Inflammatory macrophage (primary cell): Measurements from ENCODE around the gene FAT1.

Source experiments
- DNase-seq, 2 donors: peaks; one replicate each; pipeline ENCODE4 v3.0.0-alpha.2; 2020 to 2022

The FAT1 gene

DNA sequence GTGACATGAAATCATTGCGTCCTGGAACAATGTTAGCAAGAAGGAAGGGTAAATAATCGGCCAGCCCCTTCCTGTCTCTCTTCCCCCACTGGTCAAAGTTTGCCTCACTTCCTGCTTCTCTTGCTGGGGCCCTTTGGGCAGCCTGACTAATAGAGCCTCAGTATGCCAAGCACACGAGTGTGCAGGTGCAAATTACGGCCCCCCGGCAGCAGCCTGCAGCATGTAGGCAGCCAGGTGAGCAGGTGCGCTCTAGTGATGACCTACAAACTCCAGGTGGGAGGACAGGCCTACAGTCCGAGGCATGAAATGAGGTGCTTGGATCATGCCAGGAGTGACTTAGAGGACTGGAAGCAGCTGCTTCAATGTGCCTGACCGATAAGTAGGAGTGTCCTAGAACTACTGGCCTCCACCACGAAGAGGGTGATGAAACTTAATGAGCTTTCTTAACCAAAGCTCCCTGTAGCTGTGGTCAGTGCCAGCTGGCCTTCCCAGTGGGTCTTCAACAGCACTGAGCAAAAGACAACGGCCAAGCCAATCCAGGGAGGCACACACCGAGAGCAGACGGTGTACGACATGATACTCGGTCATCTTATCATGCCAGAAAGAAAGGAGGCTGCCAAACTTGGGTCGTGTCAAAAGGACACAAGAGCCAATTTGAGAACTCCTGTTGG, 26.1 kb upstream of the FAT1 start:
- no peak for DNase-seq

DNA sequence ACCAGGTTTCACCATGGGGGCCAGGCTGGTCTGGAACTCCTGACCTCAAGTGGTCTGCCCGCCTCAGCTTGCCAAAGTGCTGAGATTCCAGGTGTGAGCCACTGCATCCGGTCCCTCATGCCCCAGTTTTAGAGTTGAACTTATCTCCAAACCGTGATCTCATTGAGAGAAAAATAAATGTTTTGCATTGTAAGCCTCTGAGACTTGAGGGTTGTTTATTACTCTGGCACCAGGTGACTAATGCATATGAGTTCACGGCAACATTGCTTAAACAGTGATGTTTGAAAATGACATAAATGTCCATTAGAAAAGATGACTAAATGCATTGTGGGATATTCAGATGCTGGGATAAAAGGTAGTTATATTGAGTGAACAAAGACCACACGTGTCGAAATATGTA, 22.9 kb upstream of the FAT1 start:
- DNase-seq: no peak

DNA sequence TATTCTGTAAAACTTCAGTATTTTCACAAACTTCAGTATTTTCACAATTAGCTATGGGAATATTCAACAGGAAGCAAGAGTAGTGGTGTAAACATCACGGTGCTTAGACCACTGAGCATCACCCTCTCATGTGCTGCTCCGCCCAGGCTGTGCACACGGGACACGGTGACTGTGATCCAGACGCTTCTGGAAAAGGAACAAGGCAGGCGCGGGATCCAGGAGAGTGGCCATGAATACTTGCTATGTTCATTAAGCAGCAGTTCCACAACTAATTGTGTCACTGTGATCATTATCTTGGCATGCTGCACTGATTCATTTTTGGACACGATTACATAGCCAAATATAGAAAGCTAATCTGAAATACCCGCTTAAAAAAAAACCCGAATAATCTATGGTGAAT, 19.6 kb upstream of the FAT1 start:
- no peak for DNase-seq

DNA sequence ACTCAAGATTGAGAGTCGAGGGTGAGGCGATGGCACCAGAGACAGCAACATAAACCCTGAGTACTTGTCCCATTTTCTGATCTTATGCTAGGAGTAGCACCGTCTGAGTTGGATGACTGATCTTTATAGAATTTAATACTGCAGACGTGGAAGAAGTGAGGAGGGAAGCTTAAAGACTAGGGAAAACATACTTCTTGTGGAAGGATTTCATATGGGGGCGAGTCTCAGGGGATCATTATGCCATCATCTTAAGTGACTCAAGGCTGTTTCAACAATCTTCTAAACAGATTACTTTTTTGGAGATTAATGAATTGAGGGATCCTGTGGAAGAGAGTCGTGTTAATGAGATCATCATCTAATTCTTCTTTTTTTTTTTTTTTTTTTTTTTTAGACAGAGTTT, 17.2 kb upstream of the FAT1 start:
- DNase-seq: no peak

DNA sequence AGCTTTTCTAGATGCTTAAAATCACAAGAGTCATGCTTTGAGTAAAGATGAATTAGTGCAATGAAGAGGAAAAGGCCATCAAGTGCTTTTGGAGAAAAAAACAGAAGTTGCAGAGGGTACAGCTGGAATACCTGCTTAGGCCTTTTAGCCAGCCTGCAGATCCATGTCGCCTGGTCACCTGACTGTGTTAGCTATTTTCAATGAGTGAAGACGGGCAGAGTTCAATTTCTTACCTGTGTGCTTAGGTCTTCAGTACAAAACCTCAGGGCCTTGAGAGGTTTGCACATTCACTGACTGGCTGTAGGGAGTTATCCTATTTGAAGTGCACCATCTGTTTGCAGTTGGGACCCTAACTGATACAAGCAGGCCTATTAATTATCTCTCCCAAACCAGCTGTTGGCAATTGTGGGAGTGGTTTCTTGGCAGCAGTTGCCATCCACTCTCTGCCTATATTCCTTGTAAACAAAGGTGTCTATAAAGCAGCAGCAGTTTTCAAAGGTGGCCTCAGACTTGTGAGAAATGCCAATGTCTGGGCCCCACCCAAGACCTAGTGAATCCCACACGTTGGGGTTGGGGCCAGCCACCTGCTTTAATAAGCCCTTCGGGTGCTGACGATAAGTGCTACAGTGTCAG, 16.3 kb upstream of the FAT1 start:
- no peak for DNase-seq

DNA sequence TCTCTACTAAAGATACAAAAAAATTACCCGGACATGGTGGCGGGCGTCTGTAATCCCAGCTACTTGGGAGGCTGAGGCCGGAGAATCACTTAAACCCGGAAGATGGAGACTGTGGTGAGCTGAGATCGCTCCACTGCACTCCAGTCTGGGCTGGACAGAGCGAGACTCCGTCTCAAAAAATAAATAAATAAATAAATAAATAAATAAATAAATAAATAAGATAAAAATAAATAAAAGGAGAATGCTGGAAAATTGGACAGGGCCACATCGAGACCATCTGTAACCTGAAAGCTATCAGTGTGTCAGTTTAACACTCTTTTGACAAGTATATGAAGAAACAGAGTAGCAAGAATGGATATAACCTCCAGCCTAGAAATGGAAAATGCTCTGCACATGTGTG, 15.7 kb upstream of the FAT1 start:
- no peak for DNase-seq

DNA sequence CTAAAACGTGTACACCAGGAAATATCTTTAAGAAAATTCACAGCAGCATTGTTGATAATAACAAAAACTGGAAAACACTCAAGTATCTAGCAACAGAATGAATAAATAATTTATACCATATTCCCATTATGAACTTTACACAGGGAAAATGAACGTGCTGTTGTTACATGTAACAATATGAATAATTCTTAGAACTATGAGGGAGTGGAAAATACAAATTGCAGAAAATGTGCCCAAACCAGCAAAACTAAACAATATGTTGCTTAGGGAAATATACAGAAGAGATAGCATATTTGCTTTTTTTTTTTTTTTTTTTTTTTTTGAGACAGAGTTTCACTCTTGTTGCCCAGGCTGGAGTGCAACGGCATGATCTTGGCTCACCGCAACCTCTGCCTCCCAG, 14.8 kb upstream of the FAT1 start:
- no peak for DNase-seq

DNA sequence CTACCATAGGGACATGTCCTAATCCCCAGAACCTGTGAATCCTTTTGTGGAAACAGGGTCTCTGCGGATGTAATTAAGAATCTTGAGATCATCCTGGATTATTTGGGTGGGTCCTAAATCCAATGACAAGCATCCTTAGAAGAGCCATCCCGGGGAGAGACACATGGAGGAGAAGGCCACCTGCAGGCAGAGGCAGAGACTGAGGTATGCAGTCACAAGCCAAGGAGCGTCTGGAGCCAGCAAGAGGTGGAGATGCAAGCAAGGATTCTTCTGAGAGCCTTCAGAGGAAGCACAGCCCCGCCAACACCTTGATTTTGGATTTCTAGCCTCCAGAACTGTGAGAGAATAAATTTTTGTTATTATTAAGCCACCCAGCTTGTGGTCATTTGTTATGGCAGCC, 13.8 kb upstream of the FAT1 start:
- DNase-seq: no peak

DNA sequence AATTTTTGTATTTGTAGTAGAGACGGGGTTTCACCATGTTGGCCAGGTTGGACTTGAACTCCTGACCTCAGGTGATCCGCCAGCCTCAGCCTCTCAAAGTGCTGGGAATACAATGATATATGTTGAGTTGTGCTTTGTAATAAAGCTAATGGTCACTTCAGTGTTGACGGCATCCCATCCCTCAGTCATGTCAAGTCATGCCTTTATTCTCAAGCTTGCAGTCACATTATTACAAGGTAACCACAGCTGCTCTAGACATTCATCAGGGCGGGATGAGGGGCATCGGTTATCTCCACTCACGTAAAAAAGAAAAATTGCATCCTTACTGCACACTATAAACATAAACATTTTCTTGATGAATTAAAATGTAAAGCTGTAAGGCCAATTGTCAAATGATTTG, 12.8 kb upstream of the FAT1 start:
- no peak for DNase-seq

DNA sequence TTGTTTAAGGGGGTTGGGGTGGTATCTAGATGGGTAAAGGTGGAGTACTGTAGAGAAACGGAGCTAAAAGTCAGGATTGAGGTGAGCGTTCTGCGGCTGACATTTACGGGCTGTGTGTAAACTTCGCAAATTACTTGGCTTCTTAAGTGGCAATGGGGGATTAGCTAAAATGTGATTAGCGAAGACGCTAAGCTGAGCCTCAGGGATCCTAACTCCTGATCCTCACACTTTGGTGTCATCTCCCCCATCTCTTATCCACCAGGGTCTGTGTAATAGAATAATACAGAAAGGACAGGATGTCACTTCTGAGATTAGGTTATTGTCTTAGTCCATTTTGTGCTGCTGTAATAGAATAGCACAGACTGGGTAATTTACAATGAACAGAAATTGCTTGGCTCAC, 10.6 kb upstream of the FAT1 start:
- DNase-seq: no peak

DNA sequence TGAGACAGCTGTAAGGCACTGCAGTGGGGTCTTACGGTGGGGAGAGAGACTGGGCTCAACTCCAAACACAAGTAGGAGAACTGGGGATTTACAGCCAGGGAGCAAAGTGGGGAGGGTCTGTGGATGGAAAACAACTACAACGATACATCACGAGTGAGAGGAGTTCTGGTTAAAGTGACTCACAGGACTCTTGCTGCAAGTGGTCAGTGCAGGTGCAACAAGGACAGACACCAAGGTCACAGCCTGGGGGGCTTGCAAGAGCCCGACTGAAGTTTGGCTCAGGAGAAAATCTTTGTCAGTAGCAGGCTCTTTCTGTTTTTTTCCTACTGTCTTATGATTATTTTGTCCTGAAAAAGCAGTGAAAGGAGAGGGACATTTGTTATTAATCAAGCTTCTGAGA, 10.1 kb upstream of the FAT1 start:
- no peak for DNase-seq

DNA sequence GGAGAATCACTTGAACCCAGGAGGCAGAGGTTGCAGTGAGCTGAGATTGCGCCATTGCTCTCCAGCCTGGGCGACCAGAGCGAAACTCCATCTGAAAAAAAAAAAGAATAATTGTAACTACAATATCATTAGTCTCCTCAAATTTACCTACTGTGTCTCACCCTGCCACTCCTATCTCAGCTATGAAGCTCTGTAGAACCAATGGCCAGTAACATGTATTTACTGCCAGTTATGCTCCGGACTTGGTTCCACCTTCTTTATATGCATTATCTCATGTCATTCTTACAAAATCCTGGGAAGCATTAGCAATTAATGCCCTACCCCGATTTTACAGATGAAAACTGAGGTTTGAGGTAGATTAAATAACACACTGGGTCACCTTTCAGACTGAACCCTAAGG, 7.0 kb upstream of the FAT1 start:
- no peak for DNase-seq

DNA sequence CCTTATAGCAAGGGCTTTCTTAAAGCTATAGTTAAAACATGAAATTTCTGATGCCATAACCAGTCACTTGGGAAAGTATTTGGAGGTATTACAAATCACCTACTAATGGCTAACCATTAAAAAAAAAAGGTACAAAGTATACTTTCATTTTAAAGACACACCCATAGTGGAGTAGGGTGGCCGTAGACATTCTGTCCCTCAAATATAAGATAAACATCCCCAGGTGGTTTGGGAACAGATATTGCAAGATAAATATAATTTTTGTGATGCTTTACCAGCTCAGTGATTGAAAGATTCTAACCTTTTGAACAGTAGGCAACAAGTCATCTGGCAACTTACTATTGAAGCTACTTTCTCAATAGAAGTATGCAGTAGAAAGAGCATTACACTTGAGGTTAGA, 6.2 kb upstream of the FAT1 start:
- DNase-seq: no peak

DNA sequence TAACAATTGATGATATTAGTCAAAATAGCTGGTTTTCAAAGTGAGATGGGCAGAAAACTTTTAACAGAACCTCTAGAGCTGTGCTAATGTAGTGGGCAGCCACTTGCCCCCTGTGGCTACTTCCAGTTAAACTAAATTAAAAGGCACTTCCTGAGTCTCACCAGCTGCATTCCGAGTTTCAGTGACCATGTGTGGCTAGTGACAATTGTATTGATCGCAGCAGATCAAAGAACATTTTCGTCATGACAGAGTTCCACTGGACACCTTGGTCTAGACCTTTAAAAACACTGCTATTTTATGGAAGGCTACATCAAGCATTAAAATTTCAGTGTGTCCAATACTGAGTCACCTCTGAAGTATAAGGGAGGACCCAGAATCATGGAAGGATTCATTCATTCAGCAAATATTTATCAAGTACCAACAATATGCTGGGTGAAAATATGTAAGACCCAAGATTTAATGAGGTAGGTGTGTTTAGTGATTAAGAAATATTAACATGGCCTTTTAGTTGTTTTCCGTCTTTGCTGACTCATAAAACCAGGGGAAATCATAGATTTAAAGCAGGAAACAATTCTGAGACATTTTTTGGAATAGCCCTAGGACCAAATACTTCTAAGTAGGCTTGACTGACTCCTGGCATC, 5.1 kb upstream of the FAT1 start:
- DNase-seq: no peak

DNA sequence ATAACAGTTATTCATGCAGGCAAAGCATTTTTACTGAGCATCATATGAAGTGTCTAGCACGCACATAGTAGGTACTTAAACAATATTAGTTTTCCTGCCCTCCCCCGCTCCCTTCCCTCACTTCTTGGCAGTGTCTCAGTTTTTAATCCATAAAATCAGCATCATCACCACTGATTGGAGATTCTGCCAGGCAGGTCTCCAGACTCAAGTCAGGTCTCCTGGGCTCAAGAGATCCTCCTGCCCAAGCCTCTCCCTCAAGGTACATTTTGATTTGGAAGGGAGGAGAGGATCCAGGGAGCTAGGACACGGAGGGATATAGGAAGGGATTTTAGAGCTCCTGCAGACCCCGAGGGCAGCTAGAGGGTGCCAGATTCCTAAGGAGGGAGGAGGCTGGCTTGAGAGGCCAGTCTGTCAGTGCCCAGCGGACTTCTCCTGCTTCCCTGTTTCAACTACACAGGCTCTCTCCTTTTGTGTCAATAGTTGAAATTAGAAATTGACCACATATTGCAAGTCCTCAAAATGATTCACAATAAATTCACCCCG, 4.4 kb upstream of the FAT1 start:
- DNase-seq: no peak

DNA sequence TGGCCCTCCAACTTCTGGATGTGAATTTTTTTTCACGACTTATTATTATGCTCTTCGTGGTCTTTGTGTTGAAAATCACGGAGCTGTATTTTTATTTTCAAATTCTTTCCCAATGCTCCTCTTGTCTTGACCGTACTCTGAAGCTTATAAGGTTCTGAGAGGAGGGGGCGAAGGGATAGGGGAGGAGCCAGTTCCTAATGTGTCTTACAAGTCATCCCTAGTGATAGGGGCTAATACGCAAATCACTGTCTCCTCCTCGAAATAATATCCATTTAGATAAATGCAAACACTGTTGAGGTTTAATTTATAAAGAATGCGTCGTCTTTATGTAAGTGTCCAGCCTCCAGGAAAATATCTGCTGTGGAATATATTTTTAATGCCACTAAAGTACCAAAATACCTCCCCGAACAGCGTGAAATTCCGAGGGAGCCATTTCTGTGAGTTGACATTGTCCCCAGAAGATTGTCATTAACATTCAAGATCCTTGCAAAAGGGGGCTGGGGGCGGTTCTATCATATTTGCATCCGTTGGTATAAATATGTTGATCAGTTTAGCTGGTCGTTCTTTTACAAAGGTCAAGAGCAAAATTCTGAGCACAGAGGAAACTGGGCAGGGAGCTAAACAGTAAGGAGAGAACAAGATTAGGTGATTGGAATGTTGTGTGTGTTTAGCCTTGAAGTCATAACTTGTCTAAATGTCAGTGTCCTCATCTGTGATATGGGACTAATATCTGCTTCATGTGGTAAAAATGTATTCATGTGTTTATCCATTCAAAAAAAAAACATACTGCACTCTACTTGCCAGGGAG, 3.7 kb upstream of the FAT1 start:
- no peak for DNase-seq

DNA sequence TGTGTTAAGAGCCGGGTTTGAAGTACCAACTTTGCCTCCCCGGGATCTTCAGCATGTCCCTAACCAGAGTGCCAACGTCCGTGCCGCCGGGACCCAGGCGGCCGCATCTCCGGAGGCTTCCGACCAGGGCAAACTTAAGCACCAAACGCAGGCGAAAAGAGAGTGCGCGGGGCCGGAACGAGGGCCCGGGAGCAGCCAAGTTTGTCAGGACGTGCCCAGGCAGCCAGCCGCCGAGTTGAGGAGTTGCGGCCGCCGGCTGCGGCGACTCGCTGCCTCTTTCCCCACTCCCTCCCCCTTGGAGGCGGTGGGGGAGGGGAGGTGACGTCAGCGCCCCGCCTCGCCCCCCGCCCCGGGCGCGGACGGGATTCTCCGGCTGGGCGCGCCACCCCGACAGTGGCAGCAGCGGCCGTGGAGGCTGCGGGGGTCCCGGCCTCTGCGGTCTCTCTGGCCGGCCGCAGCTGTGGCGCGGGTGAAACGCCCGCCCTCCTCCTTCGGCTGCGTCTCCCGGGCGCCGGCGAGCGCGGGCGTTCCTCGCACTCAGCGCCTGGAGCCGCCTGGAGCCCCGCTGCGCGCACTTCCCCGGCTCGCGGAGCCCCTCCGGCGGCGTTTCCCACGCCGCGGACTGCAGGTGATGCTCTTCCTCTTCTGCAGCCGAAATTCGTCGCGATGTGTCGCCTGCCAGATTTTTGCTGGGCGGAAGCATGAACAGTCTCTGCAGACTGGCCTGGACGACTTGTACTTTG, 2.9 kb upstream of the FAT1 start:
- DNase-seq: no peak

DNA sequence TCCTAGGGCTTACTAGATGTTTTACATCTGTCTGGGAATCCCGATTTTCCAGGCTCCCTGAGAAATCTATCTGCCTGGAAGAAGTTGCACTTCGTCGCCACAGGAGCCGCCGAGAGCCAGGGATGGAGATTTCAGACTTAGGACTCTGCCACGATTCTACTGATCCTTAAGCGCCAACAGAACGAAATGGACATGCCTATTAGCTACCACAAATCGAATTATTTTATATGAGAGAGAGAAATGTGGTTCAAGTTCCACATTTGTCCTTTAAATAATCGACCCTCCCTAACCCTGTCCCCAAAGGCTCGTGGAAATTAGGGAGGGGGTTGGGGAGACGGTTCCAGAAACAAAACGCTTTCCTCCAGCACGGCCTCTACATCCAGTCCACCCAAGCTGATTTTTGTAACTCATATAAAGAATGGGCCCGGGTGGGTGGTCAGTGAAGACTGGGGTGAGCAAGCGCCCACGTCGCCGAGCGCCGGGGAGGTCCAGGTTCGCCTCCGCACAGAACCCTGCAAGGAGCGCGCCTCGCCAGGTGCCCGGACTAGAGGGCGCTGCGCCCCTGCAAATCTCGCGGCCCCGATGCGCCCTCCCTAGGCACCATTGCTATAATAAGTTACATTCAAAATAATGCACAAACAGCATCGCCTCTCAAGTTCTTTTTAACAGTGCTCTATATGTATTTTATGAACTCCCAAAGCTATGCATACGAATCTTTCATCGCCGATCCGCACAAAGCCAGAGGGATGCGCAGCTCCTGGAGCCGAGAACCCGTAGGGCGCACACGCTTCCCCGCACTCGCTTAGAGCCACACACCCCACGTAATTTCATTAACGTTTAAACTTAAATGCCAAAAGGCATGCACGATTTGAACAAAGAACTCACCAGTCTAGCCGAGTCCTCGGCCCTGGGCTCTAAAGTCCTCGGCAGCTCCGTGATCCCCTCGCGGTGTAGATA, 2.1 kb upstream of the FAT1 start:
- no peak for DNase-seq

DNA sequence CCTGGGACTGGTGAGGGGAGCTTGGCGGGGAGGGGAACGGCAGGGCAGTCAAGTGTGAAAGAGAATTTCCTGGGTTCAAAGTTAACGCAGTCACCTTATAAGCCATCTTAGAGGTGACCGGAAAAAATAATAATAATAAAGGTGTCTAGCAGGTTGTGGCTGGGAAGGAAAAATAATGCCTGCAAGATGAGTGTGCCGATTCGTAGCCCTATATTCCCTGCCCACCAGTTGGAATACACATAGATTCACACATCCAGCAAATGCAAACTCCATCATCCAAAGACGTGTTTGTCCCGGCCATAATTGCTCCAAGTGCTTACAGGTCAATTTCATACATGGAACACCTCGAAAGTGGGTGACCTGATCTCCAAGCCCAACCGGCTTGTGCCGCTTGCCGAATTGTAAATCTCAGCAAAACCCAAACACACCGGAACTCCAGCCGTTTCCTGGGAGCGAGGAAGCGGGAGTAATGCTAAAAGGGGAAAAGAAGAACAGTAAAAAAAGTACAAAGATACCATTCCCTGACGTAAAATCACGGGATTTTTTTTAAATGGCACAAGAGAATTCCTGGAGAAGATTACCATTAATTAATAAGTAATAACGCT, 1.3 kb upstream of the FAT1 start:
- DNase-seq: no peak

DNA sequence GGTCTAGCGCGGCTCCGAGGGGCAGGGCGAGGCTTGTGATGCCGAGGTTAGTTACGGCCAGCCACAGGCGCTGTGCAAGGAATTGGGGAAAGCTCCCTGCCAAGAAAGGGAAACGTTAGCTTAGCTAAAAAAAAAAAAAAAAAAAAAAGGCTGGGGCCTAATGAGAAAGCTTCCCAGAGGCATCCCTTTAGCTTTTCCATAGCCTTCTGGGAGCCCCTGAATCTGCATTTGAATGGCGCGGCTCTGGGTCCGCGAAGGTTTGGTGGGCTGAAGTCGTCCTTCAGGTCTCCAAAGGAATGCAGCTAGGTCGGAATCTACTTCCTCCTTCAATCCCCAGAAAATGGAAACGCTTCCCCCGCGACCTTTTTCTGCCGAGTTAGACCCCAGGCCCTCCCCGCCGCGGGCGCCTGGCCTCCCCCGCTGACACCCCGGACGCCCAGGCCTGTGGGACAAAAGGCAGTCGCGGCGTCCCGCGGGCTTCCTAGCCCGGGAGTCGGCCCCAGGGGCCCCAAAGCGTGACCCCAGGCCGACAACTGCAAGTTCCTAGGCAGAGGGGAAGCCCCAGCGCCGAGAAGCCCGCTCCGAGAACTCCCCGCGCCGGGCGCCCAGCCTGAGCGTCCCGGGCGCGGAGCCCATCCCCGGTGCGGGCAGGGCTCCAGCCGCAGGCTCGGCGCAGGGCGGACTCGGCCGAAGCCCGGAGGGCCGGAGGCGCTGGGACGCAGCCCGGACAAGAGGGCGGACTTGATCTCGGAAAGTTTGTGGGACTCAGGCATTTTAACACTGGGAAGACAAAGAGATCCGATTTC, 605 bp upstream of the FAT1 start:
- DNase-seq: no peak
